Keratinocyte (primary cell): ENCODE results near the gene RRP1. TPM values are rescaled to one million over a fixed set of nuclear protein-coding genes. Genes with fewer than 3 reads are reported as not detected.

Experiments used
- DNase-seq: peaks from one replicate; pipeline ENCODE4 v3.0.0-alpha.2; 2011; ENCODE audit warnings: low read depth, missing footprints, low spot score
- FAIRE-seq: peaks from 2 replicates; lab custom pipeline; 2011; peaks lifted over from hg19 to GRCh38; lab: Jason Lieb, UNC
- H2AFZ ChIP-seq: 2 replicates; pipeline ENCODE4 v1.6.0; 2012; ENCODE audit warnings: low read length, control low read depth, inconsistent platforms; ENCODE audit not compliant: control insufficient read depth
- H3K27ac ChIP-seq: 2 replicates; pipeline ENCODE4 v1.5.1; 2011; ENCODE audit warnings: low read length; ENCODE audit not compliant: control insufficient read depth, insufficient read depth
- H3K27me3 ChIP-seq: 3 replicates; pipeline ENCODE4 v1.6.0; 2011; ENCODE audit warnings: low read length; ENCODE audit not compliant: control insufficient read depth, insufficient read depth; ENCODE audit errors: extremely low read depth
- H3K36me3 ChIP-seq, 2 experiments: 2 replicates in 1 of 2; 3 replicates in 1 of 2; pipeline ENCODE4 v1.5.1; 2011; ENCODE audit warnings: low read length in 2 of 2, mild to moderate bottlenecking in 1 of 2; ENCODE audit not compliant: control insufficient read depth in 2 of 2, insufficient read depth in 2 of 2; ENCODE audit errors: extremely low read depth in 1 of 2
- H3K4me1 ChIP-seq: 3 replicates; pipeline ENCODE4 v1.5.1; 2011; ENCODE audit warnings: low read length; ENCODE audit not compliant: control insufficient read depth, insufficient read depth; ENCODE audit errors: extremely low read depth
- H3K4me2 ChIP-seq: 3 replicates; pipeline ENCODE4 v1.6.0; 2011; ENCODE audit warnings: low read depth, low read length; ENCODE audit not compliant: control insufficient read depth, insufficient read depth; ENCODE audit errors: extremely low read depth
- H3K4me3 ChIP-seq, 3 experiments: fragments of 200-600 bp in 1 of 3; sonication (generic) in 1 of 3; 2 replicates in 2 of 3; 3 replicates in 1 of 3; pipeline ENCODE4 v1.5.1; 2011 to 2016; ENCODE audit warnings: low read length in 3 of 3, mild to moderate bottlenecking in 3 of 3, control low read depth in 2 of 3, inconsistent platforms in 1 of 3, low read depth in 1 of 3, mixed read lengths in 1 of 3, mixed run types in 1 of 3, moderate library complexity in 1 of 3; ENCODE audit not compliant: control insufficient read depth in 2 of 3, insufficient read depth in 2 of 3; ENCODE audit errors: extremely low read depth in 1 of 3
- H3K79me2 ChIP-seq: 2 replicates; pipeline ENCODE4 v1.6.0; 2012; ENCODE audit warnings: low read length; ENCODE audit not compliant: control insufficient read depth, insufficient read depth
- H3K9ac ChIP-seq: 3 replicates; pipeline ENCODE4 v1.6.0; 2011; ENCODE audit warnings: low read length; ENCODE audit not compliant: control insufficient read depth, insufficient read depth; ENCODE audit errors: extremely low read depth
- H3K9me1 ChIP-seq: 3 replicates; pipeline ENCODE4 v1.6.0; 2011; ENCODE audit warnings: low read length; ENCODE audit not compliant: control insufficient read depth, insufficient read depth; ENCODE audit errors: extremely low read depth
- H3K9me3 ChIP-seq: 2 replicates; pipeline ENCODE4 v1.5.1; 2012; ENCODE audit warnings: low read depth, low read length; ENCODE audit not compliant: control insufficient read depth
- H4K20me1 ChIP-seq: 3 replicates; pipeline ENCODE4 v1.6.0; 2011; ENCODE audit warnings: low read length; ENCODE audit not compliant: control insufficient read depth, insufficient read depth; ENCODE audit errors: extremely low read depth
- EZH2 ChIP-seq: IDR thresholded peaks from one replicate; pipeline ENCODE4 v1.6.1; 2012; ENCODE audit warnings: inconsistent platforms, mild to moderate bottlenecking, low read length, moderate library complexity
- dilution Hi-C: fragments of 300-500 bp; cut with MboI; formaldehyde crosslinking; loops from one replicate; pipeline ENCODE4 v1.7.0; 2020; ENCODE audit warnings: low sequenced_read_pairs; ENCODE audit not compliant: extremely low pct_ligation_motif_present
- polyA plus RNA-seq, 5 experiments: library from polyadenylated mRNA; depleted of rRNA in 3 of 5; stranded (reverse) in 3 of 5; stranded (forward) in 1 of 5; unstranded in 1 of 5; fragments of >200 nt; gene quantifications; 1 replicate in 1 of 5; 2 replicates in 3 of 5; 3 replicates in 1 of 5; pipeline versions ENCODE4 v1.2.1 to v1.2.3, GENCODE V29; 2011 to 2012; ENCODE audit warnings: missing spikeins in 2 of 5, low read depth in 1 of 5, low replicate concordance in 1 of 5
- TF ChIP-seq, protein P1 (sequence below), 3 experiments: IDR thresholded peaks in 1 of 3; conservative IDR thresholded peaks in 1 of 3; optimal IDR thresholded peaks in 1 of 3; 2 replicates in 2 of 3; 3 replicates in 1 of 3; pipeline versions ENCODE3 to v1.5.1; 2011; ENCODE audit warnings: low read length in 3 of 3, mild to moderate bottlenecking in 3 of 3, moderate library complexity in 2 of 3, control low read depth in 1 of 3, inconsistent platforms in 1 of 3; ENCODE audit not compliant: insufficient read depth in 2 of 3; ENCODE audit errors: extremely low read depth in 1 of 3

The RRP1 gene
- polyA plus RNA-seq, 1 donor (not counting 4 experiments of a cell fraction or from before 2014, with no cell fraction given), result 25.0 TPM

DNA sequence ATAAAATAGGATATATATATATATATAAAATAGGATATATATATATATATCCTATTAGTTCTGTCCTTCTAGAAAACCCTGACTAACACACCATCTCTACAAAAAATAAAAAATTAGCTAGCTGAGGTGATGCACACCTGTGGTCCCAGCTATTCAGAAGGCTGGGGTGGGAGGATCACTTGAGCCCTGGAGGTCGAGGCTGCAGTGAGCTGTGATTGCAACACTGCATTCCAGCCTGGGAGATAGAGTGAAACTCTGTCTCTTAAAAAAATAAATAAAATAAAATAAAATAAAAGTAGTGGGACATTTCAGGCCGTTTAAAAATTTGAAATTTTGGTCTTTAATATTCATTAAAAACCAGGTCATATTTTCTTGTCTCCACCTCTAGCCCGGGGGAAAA lies 4.2 kb upstream of the RRP1 start:
- H3K27me3 ChIP-seq, result no peaks in the 10 kb centered on the region
- no peak overlapping the region for H3K9ac ChIP-seq
- FAIRE-seq (no peak), DNase-seq (no peak)
- H3K4me1 ChIP-seq, result peaks cover 29% of the 10 kb centered on the region
- dilution Hi-C loops, result no loop called here
- H3K9me1 ChIP-seq, result no peaks in the 10 kb centered on the region
- TF ChIP-seq, protein P1, sequence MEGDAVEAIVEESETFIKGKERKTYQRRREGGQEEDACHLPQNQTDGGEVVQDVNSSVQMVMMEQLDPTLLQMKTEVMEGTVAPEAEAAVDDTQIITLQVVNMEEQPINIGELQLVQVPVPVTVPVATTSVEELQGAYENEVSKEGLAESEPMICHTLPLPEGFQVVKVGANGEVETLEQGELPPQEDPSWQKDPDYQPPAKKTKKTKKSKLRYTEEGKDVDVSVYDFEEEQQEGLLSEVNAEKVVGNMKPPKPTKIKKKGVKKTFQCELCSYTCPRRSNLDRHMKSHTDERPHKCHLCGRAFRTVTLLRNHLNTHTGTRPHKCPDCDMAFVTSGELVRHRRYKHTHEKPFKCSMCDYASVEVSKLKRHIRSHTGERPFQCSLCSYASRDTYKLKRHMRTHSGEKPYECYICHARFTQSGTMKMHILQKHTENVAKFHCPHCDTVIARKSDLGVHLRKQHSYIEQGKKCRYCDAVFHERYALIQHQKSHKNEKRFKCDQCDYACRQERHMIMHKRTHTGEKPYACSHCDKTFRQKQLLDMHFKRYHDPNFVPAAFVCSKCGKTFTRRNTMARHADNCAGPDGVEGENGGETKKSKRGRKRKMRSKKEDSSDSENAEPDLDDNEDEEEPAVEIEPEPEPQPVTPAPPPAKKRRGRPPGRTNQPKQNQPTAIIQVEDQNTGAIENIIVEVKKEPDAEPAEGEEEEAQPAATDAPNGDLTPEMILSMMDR (optimal IDR thresholded peaks at IDR 0.05 in 1 of 3, IDR thresholded peaks at IDR 0.05 in 1 of 3, conservative IDR thresholded peaks at IDR 0.05 in 1 of 3; ENCODE audit: extremely low read depth in 1 of 3, insufficient read depth in 2 of 3, low read length in 3 of 3), result no peak
- TF ChIP-seq EZH2, result no peak
- no peaks in the 10 kb centered on the region for H3K9me3 ChIP-seq
- no peak overlapping the region for H2AFZ ChIP-seq
- no peak overlapping the region for H3K4me2 ChIP-seq
- no peak overlapping the region for H3K27ac ChIP-seq
- peaks cover 8% of the 10 kb centered on the region for H3K79me2 ChIP-seq
- no peaks in the 10 kb centered on the region for H4K20me1 ChIP-seq
- no peaks in the 10 kb centered on the region for H3K36me3 ChIP-seq
- no peak overlapping the region for H3K4me3 ChIP-seq

GRCh38 chr21:43786300-43786806 lies 3.0 kb upstream of the RRP1 start:
- Histone ChIP-seq H3K36me3 (peaks cover 2% of the 10 kb centered on the region in 2 experiments), H3K27me3 (no peaks in the 10 kb centered on the region), H3K9ac (no peak overlapping the region), H3K4me2 (no peak overlapping the region), H3K4me1 (peaks cover 34% of the 10 kb centered on the region), H3K27ac (no peak overlapping the region), H3K79me2 (peaks cover 20% of the 10 kb centered on the region), H3K9me3 (no peaks in the 10 kb centered on the region), H2AFZ (no peak overlapping the region), H3K4me3 (no peak overlapping the region), H3K9me1 (no peaks in the 10 kb centered on the region), H4K20me1 (no peaks in the 10 kb centered on the region)
- TF ChIP-seq, protein P1 (optimal IDR thresholded peaks at IDR 0.05 in 1 of 3, IDR thresholded peaks at IDR 0.05 in 1 of 3, conservative IDR thresholded peaks at IDR 0.05 in 1 of 3; ENCODE audit: extremely low read depth in 1 of 3, insufficient read depth in 2 of 3, low read length in 3 of 3), result no peak
- no peak for TF ChIP-seq EZH2
- dilution Hi-C loops, result no loop called here
- DNase-seq (no peak), FAIRE-seq (no peak)
